K562 (cell line): ENCODE results near the gene PRELID1. TPM values are rescaled to one million over a fixed set of nuclear protein-coding genes. Genes with fewer than 3 reads are reported as not detected.

ENCODE experiments used
- AFF4 ChIP-seq: sonication (generic); formaldehyde crosslinking; IDR thresholded peaks from 2 replicates; pipeline ENCODE4 v1.8.0; 2023; ENCODE audit warnings: mild to moderate bottlenecking, missing genetic modification reagents
- CTCFL ChIP-seq: IDR thresholded peaks from 2 replicates; pipeline ENCODE4 v1.6.1; 2011; ENCODE audit warnings: borderline replicate concordance, low read depth, mild to moderate bottlenecking, moderate library complexity, low read length; ENCODE audit not compliant: insufficient read depth, poor library complexity, severe bottlenecking
- DMBX1 ChIP-seq: fragments of 250-450 bp; sonication (Bioruptor Pico); IDR thresholded peaks from 2 replicates; pipeline ENCODE4 v1.8.0; 2022; ENCODE audit warnings: inconsistent platforms, mild to moderate bottlenecking, moderate library complexity, borderline replicate concordance
- FOXK2 ChIP-seq, 2 experiments: fragments of 450-650 bp; IDR thresholded peaks in 1 of 2; conservative IDR thresholded peaks in 1 of 2; 2 replicates each; pipeline ENCODE4 v1.6.1; 2016; ENCODE audit warnings: low read depth in 2 of 2, mild to moderate bottlenecking in 1 of 2
- GATAD2A ChIP-seq: fragments of 450-650 bp; IDR thresholded peaks from 2 replicates; pipeline ENCODE4 v1.6.1; 2017
- HCFC1 ChIP-seq: IDR thresholded peaks from 2 replicates; pipeline ENCODE4 v1.6.1; 2012; ENCODE audit warnings: low read depth, low read length, improper control_type of control experiment
- MXD1 ChIP-seq: fragments of 250-450 bp; sonication (Bioruptor Pico); IDR thresholded peaks from 2 replicates; pipeline ENCODE4 v1.8.0; 2021; ENCODE audit warnings: borderline replicate concordance, mild to moderate bottlenecking, moderate library complexity; ENCODE audit not compliant: poor library complexity, severe bottlenecking
- ZBTB26 ChIP-seq: fragments of 450-650 bp; formaldehyde crosslinking; IDR thresholded peaks from 2 replicates; pipeline ENCODE4 v1.4.0; 2022; ENCODE audit warnings: missing genetic modification characterization
- ZBTB43 ChIP-seq: sonication (generic); formaldehyde crosslinking; IDR thresholded peaks from 2 replicates; pipeline ENCODE4 v1.8.0; 2023; ENCODE audit warnings: mild to moderate bottlenecking, missing genetic modification reagents
- ZNF24 ChIP-seq: fragments of 450-650 bp; IDR thresholded peaks from 2 replicates; pipeline ENCODE4 v1.6.1; 2016
- ZNF79 ChIP-seq: fragments of 250-450 bp; sonication (Bioruptor Pico); IDR thresholded peaks from 2 replicates; pipeline ENCODE4 v1.4.0; 2020; ENCODE audit warnings: low read depth, mild to moderate bottlenecking, moderate library complexity
- polyA plus RNA-seq, 8 experiments: library from polyadenylated mRNA; depleted of rRNA in 4 of 8; stranded (reverse) in 5 of 8; unstranded in 3 of 8; fragments of >200 nt; fragmentation: Nextera tagmentation in 2 of 8; fragmentation: Illumina TruSeq in 1 of 8; extraction: Ambion mirVana in 2 of 8; extraction: Trizol in 1 of 8; gene quantifications; 2 replicates each; pipeline versions ENCODE4 v1.2.1 to v1.2.3, GENCODE V29; 2011 to 2014; ENCODE audit warnings: inconsistent platforms in 1 of 8, missing spikeins in 1 of 8
- total RNA-seq, 7 experiments: library from RNA; depleted of rRNA in 6 of 7; stranded (reverse); fragments of >200 nt in 6 of 7; fragmentation: Illumina TruSeq in 2 of 7; extraction: Trizol in 2 of 7; gene quantifications; 2 replicates each; pipeline versions ENCODE4 v1.2.1 to v1.2.3, GENCODE V29; 2011 to 2021; ENCODE audit warnings: low replicate concordance in 1 of 7
- TF ChIP-seq, protein P1 (sequence below): fragments of 450-650 bp; IDR thresholded peaks from 2 replicates; pipeline ENCODE4 v1.6.1; 2018; ENCODE audit not compliant: partially characterized antibody

The PRELID1 gene
- total and polyA plus RNA-seq, 9 of the 15 experiments (the other 6 are each of a cell fraction or from before 2014, with no cell fraction given): 40.1 to 484 (median 340) TPM

GRCh38 chr5:177311723-177312648, 8.4 kb downstream of the PRELID1 start, which contains the start of gene MXD3 (continued):
- TF ChIP-seq CTCFL (no peak), ZNF24 (no peak), ZBTB26 (no peak), AFF4 (0 out of 2 replicates have a peak, but pooled peaks have one; percentile 4), GATAD2A (peak; percentile 74), MXD1 (CRISPR knock-in tag) (peak; percentile 97), DMBX1 (CRISPR knock-in tag) (no peak), ZNF79 (CRISPR knock-in tag) (no peak), FOXK2 (conservative IDR thresholded peaks at IDR 0.05 in 1 of 2, IDR thresholded peaks at IDR 0.05 in 1 of 2; ENCODE audit: low read depth in 2 of 2) (peak; percentile 98 to 99), HCFC1 (peak; percentile 22; the same call in 1 of the 2 replicates), ZBTB43 (0 out of 2 replicates have a peak, but pooled peaks have one; percentile 59)
- TF ChIP-seq, protein P1, sequence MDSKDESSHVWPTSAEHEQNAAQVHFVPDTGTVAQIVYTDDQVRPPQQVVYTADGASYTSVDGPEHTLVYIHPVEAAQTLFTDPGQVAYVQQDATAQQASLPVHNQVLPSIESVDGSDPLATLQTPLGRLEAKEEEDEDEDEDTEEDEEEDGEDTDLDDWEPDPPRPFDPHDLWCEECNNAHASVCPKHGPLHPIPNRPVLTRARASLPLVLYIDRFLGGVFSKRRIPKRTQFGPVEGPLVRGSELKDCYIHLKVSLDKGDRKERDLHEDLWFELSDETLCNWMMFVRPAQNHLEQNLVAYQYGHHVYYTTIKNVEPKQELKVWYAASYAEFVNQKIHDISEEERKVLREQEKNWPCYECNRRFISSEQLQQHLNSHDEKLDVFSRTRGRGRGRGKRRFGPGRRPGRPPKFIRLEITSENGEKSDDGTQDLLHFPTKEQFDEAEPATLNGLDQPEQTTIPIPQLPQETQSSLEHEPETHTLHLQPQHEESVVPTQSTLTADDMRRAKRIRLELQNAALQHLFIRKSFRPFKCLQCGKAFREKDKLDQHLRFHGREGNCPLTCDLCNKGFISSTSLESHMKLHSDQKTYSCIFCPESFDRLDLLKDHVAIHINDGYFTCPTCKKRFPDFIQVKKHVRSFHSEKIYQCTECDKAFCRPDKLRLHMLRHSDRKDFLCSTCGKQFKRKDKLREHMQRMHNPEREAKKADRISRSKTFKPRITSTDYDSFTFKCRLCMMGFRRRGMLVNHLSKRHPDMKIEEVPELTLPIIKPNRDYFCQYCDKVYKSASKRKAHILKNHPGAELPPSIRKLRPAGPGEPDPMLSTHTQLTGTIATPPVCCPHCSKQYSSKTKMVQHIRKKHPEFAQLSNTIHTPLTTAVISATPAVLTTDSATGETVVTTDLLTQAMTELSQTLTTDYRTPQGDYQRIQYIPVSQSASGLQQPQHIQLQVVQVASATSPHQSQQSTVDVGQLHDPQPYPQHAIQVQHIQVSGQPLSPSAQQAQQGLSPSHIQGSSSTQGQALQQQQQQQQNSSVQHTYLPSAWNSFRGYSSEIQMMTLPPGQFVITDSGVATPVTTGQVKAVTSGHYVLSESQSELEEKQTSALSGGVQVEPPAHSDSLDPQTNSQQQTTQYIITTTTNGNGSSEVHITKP: no peak
